Measurements from ENCODE around the gene GPC6.

GPC6 gene

GRCh38 chr13:94175076-94175475 is 948.5 kb downstream of the GPC6 start:
- TF ChIP-seq, protein P1, sequence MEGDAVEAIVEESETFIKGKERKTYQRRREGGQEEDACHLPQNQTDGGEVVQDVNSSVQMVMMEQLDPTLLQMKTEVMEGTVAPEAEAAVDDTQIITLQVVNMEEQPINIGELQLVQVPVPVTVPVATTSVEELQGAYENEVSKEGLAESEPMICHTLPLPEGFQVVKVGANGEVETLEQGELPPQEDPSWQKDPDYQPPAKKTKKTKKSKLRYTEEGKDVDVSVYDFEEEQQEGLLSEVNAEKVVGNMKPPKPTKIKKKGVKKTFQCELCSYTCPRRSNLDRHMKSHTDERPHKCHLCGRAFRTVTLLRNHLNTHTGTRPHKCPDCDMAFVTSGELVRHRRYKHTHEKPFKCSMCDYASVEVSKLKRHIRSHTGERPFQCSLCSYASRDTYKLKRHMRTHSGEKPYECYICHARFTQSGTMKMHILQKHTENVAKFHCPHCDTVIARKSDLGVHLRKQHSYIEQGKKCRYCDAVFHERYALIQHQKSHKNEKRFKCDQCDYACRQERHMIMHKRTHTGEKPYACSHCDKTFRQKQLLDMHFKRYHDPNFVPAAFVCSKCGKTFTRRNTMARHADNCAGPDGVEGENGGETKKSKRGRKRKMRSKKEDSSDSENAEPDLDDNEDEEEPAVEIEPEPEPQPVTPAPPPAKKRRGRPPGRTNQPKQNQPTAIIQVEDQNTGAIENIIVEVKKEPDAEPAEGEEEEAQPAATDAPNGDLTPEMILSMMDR (IDR thresholded peaks at IDR 0.05; ENCODE audit: low read length) = no peak
- no peak for TF ChIP-seq EZH2 (IDR thresholded peaks at IDR 0.05; ENCODE audit: borderline replicate concordance, low read length)
- H2AFZ ChIP-seq (ENCODE audit: low read length) = no peak overlapping the region
- no peak overlapping the region for H3K27ac ChIP-seq (ENCODE audit: low read depth, low read length, poor library complexity, severe bottlenecking)
- no peaks in the 10 kb centered on the region for H3K9me2 ChIP-seq (ENCODE audit: low read depth, low read length)
- H3K36me3 ChIP-seq (ENCODE audit: insufficient read depth, low read length) = no peaks in the 10 kb centered on the region
- H3K27me3 ChIP-seq (ENCODE audit: insufficient read depth, low read length) = no peaks in the 10 kb centered on the region
- H3K79me2 ChIP-seq (ENCODE audit: insufficient read depth, low read length) = no peaks in the 10 kb centered on the region
- no peak overlapping the region for H3K4me3 ChIP-seq (ENCODE audit: low read depth, low read length, poor library complexity, severe bottlenecking)
- no peaks in the 10 kb centered on the region for H3K4me1 ChIP-seq (ENCODE audit: insufficient read depth, low read length, severe bottlenecking)
- H3F3A ChIP-seq (ENCODE audit: insufficient read depth, low read length) = no peaks in the 10 kb centered on the region
- no peak overlapping the region for H3K4me2 ChIP-seq (ENCODE audit: low read length)
- no peaks in the 10 kb centered on the region for H4K20me1 ChIP-seq (ENCODE audit: insufficient read depth, low read length)
- no peaks in the 10 kb centered on the region for H3K9me3 ChIP-seq (ENCODE audit: low read length)
- H3K9ac ChIP-seq (ENCODE audit: low read length) = no peak overlapping the region

GRCh38 chr13:94176561-94176960 is 950.0 kb downstream of the GPC6 start:
- Histone ChIP-seq H3K36me3 (ENCODE audit: insufficient read depth, low read length) (no peaks in the 10 kb centered on the region), H3F3A (ENCODE audit: insufficient read depth, low read length) (no peaks in the 10 kb centered on the region), H3K9me3 (ENCODE audit: low read length) (no peaks in the 10 kb centered on the region), H3K4me2 (ENCODE audit: low read length) (no peak overlapping the region), H3K79me2 (ENCODE audit: insufficient read depth, low read length) (no peaks in the 10 kb centered on the region), H3K27ac (ENCODE audit: low read depth, low read length, poor library complexity, severe bottlenecking) (no peak overlapping the region), H3K4me3 (ENCODE audit: low read depth, low read length, poor library complexity, severe bottlenecking) (no peak overlapping the region), H3K4me1 (ENCODE audit: insufficient read depth, low read length, severe bottlenecking) (no peaks in the 10 kb centered on the region), H3K9me2 (ENCODE audit: low read depth, low read length) (no peaks in the 10 kb centered on the region), H2AFZ (ENCODE audit: low read length) (no peak overlapping the region), H4K20me1 (ENCODE audit: insufficient read depth, low read length) (no peaks in the 10 kb centered on the region), H3K27me3 (ENCODE audit: insufficient read depth, low read length) (no peaks in the 10 kb centered on the region), H3K9ac (ENCODE audit: low read length) (no peak overlapping the region)
- TF ChIP-seq, protein P1 (IDR thresholded peaks at IDR 0.05; ENCODE audit: low read length) = no peak
- TF ChIP-seq EZH2 (IDR thresholded peaks at IDR 0.05; ENCODE audit: borderline replicate concordance, low read length) = no peak

- Histone ChIP-seq H3K9me2 (ENCODE audit: low read depth, low read length) (no peaks in the 10 kb centered on the region), H3K4me1 (ENCODE audit: insufficient read depth, low read length, severe bottlenecking) (no peaks in the 10 kb centered on the region), H4K20me1 (ENCODE audit: insufficient read depth, low read length) (no peaks in the 10 kb centered on the region), H3K27me3 (ENCODE audit: insufficient read depth, low read length) (no peaks in the 10 kb centered on the region), H3F3A (ENCODE audit: insufficient read depth, low read length) (no peaks in the 10 kb centered on the region), H3K4me3 (ENCODE audit: low read depth, low read length, poor library complexity, severe bottlenecking) (no peak overlapping the region), H2AFZ (ENCODE audit: low read length) (no peak overlapping the region), H3K79me2 (ENCODE audit: insufficient read depth, low read length) (no peaks in the 10 kb centered on the region), H3K27ac (ENCODE audit: low read depth, low read length, poor library complexity, severe bottlenecking) (no peak overlapping the region), H3K36me3 (ENCODE audit: insufficient read depth, low read length) (no peaks in the 10 kb centered on the region), H3K9ac (ENCODE audit: low read length) (no peak overlapping the region), H3K9me3 (ENCODE audit: low read length) (no peaks in the 10 kb centered on the region), H3K4me2 (ENCODE audit: low read length) (no peak overlapping the region)
- TF ChIP-seq, protein P1 (IDR thresholded peaks at IDR 0.05; ENCODE audit: low read length) = no peak
- TF ChIP-seq EZH2 (IDR thresholded peaks at IDR 0.05; ENCODE audit: borderline replicate concordance, low read length) = no peak
These were observed 950.4 kb downstream of the GPC6 start for GRCh38 chr13:94177041-94177440.

Measured in OCI-LY1 (cell line).